ENCODE data around the gene ANLN. TPM values are rescaled to one million over a fixed set of nuclear protein-coding genes. Genes with fewer than 3 reads are reported as not detected.
"Not testable (repeated sequence)": the region's sequence is repeated elsewhere in the genome, so short reads cannot be mapped to it uniquely, and the experiment has no call there.

Gene ANLN
- total RNA-seq, 6 donors from 2014 or later = 2.5 to 5.8 (median 5.1) TPM

GRCh38 chr7:36491317-36491716, 101.7 kb downstream of the ANLN start:
- Histone ChIP-seq H3K9me3 (no peaks in the 10 kb centered on the region), H3K36me3 (no peaks in the 10 kb centered on the region), H3K27me3 (no peaks in the 10 kb centered on the region), H3K4me3 (no peak overlapping the region), H3K27ac (no peak overlapping the region), H3K4me1 (no peaks in the 10 kb centered on the region)
- DNase-seq = no peak
- no peak for ATAC-seq (ENCODE audit: low FRiP score in 2 of 2)
- WGBS, 2 donors = 90 to 92% methylated on average over 3 of the region's 3 CpGs
- TF ChIP-seq POLR2AphosphoS5 (IDR thresholded peaks at IDR 0.05) = no peak

DNA sequence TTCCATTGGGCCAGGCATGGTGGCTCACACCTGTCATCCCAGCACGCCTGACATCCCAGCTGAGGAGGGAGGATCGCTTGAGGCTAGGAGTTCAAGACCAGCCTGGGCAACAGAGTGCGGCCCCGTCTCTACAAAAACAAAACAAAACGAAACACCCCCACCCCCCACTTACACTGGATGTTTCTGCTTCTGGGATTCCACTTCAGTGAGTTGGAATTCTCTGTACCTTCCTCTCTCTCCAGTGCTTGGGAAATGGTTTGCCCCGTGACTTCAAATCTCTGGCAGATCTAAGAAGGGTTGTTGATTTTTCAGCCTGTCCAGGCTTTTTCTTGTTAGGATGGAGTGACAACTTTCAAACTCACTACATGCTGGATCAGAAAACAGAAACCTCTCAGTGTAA, 106.9 kb downstream of the ANLN start:
- H3K27ac ChIP-seq = no peak overlapping the region
- no peak for TF ChIP-seq EP300 (IDR thresholded peaks at IDR 0.05)
- no peak for TF ChIP-seq POLR2A (IDR thresholded peaks at IDR 0.05)
- no peak for TF ChIP-seq POLR2AphosphoS5 (IDR thresholded peaks at IDR 0.05)
- TF ChIP-seq, protein P1, sequence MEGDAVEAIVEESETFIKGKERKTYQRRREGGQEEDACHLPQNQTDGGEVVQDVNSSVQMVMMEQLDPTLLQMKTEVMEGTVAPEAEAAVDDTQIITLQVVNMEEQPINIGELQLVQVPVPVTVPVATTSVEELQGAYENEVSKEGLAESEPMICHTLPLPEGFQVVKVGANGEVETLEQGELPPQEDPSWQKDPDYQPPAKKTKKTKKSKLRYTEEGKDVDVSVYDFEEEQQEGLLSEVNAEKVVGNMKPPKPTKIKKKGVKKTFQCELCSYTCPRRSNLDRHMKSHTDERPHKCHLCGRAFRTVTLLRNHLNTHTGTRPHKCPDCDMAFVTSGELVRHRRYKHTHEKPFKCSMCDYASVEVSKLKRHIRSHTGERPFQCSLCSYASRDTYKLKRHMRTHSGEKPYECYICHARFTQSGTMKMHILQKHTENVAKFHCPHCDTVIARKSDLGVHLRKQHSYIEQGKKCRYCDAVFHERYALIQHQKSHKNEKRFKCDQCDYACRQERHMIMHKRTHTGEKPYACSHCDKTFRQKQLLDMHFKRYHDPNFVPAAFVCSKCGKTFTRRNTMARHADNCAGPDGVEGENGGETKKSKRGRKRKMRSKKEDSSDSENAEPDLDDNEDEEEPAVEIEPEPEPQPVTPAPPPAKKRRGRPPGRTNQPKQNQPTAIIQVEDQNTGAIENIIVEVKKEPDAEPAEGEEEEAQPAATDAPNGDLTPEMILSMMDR (IDR thresholded peaks at IDR 0.05) = no peak
- no peaks in the 10 kb centered on the region for H3K9me3 ChIP-seq
- no peak for ATAC-seq (ENCODE audit: low FRiP score in 2 of 2)
- H3K27me3 ChIP-seq = no peaks in the 10 kb centered on the region
- no peak for DNase-seq
- WGBS, 2 donors = 94% methylated on average over 6 of the region's 6 CpGs
- H3K36me3 ChIP-seq = no peaks in the 10 kb centered on the region
- H3K4me3 ChIP-seq = no peak overlapping the region
- no peaks in the 10 kb centered on the region for H3K4me1 ChIP-seq

DNA sequence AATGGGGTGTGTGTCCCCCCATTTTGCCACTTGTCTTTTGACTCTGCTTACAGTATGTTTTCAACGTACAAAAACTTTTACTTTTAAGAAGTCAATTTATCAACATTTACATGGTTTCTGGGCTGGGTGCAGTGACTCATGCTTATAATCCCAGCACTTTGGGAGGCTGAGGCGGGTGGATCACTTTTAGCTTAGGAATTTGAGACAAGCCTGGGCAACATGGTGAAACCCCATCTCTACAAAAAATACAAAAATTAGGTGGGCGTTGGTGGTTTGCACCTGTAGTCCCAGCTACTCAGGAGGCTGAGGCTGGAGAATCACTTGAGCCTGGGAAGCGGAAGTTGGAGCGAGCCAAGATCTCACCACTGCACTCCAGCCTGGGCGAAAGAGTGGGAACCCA, 107.5 kb downstream of the ANLN start:
- not testable (repeated sequence) for H3K27ac ChIP-seq; H3K36me3 ChIP-seq; H3K4me3 ChIP-seq; H3K4me1 ChIP-seq; H3K9me3 ChIP-seq; ATAC-seq (ENCODE audit: low FRiP score in 2 of 2); DNase-seq; H3K27me3 ChIP-seq
- 89 to 92% methylated on average over 6 of the region's 6 CpGs for WGBS, 2 donors

DNA sequence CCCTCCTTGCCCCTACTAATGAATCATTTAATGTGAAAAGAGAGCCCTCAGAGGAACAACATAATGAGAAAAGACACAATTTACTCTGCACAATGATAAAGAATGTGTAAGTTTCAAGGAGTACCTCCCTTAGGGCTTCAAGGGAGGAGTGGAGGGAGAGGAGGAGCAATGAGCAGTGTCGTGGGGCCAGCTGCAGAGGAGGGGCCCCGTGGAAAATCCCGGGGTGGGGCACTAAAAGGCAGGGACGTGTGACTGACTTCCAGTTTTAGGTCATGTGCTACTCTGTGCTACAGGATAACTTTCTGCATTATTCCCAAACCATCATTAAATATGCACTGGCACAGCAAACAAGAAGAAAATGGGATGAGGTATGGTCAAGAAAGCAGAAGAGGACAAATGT, 108.1 kb downstream of the ANLN start:
- 44 to 52% methylated on average over 4 of the region's 4 CpGs for WGBS, 2 donors
- ATAC-seq (ENCODE audit: low FRiP score in 2 of 2) (no peak), DNase-seq (no peak)
- Histone ChIP-seq H3K4me3 (no peak overlapping the region), H3K9me3 (no peaks in the 10 kb centered on the region), H3K27me3 (no peaks in the 10 kb centered on the region), H3K4me1 (no peaks in the 10 kb centered on the region), H3K36me3 (no peaks in the 10 kb centered on the region), H3K27ac (no peak overlapping the region)
- TF ChIP-seq, protein P1 (IDR thresholded peaks at IDR 0.05) = no peak
- TF ChIP-seq POLR2A (IDR thresholded peaks at IDR 0.05) (no peak), EP300 (IDR thresholded peaks at IDR 0.05) (no peak), POLR2AphosphoS5 (IDR thresholded peaks at IDR 0.05) (no peak)

Other genes starting within 250 kb of the ANLN start
- gene EEPD1, start 236.6 kb upstream of the ANLN start, total RNA-seq = 10 to 100 TPM in 4 of 6 donors, 1 to 10 TPM in 2; 5.9 to 25.1 (median 11.2) TPM